HL-60 (cell line): ENCODE measurements around the gene KANSL1.

Experiments
- DNase-seq, 2 experiments: peaks; one replicate each; pipeline ENCODE4 v3.0.0-alpha.2; 2010 to 2020; ENCODE audit warnings: low read depth in 1 of 2, low spot score in 1 of 2
- H3K27ac ChIP-seq: fragments of 250-450 bp; sonication (Bioruptor Pico); replicated peaks from 2 replicates; pipeline ENCODE4 v1.5.1; 2020; ENCODE audit warnings: mild to moderate bottlenecking, moderate library complexity
- H3K27me3 ChIP-seq: fragments of 250-450 bp; sonication (Bioruptor Pico); 2 replicates; pipeline ENCODE4 v1.5.1; 2021; ENCODE audit warnings: mild to moderate bottlenecking, moderate library complexity; ENCODE audit not compliant: insufficient read depth, poor library complexity, severe bottlenecking
- H3K4me3 ChIP-seq: replicated peaks from 2 replicates; pipeline ENCODE4 v1.5.1; 2011; ENCODE audit warnings: mild to moderate bottlenecking, control low read depth, low read length; ENCODE audit not compliant: insufficient read depth
- GABPA ChIP-seq: IDR thresholded peaks from 2 replicates; pipeline ENCODE4 v1.6.1; 2012; ENCODE audit warnings: low read depth
- POLR2AphosphoS5 ChIP-seq: IDR thresholded peaks from 2 replicates; pipeline ENCODE4 v1.6.1; 2012; ENCODE audit warnings: low read depth
- SPI1 ChIP-seq: IDR thresholded peaks from 2 replicates; pipeline ENCODE4 v1.6.1; 2012; ENCODE audit warnings: low read depth, mild to moderate bottlenecking, borderline replicate concordance
- TF ChIP-seq, protein P1 (sequence below): IDR thresholded peaks from one replicate; pipeline ENCODE4 v1.5.1; 2011; ENCODE audit warnings: low read length, control low read depth, inconsistent platforms; ENCODE audit not compliant: insufficient read depth
- TF ChIP-seq, protein P2 (sequence below): IDR thresholded peaks from 2 replicates; pipeline ENCODE4 v1.6.1; 2012; ENCODE audit warnings: low read depth; ENCODE audit not compliant: insufficient replicate concordance

KANSL1 gene

DNA sequence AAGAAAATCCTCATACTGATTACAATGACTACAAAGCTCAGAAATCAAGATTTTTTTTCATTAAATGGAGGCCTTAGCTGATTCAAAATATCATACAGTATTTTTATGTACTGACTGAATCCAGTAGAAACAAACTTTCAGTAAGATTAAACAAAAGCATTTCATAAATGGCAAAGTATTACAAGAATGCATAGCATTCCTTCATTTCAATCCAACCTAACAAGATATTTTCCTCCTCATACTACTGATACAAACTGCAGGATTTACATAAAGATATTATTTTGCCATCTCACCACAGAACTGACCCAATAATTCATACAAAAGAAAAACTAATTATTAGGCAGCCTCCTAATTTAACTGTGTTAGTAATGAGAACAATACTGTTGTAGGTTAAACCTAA is 6.2 kb upstream of the KANSL1 start:
- no peak for TF ChIP-seq GABPA
- TF ChIP-seq, protein P1, sequence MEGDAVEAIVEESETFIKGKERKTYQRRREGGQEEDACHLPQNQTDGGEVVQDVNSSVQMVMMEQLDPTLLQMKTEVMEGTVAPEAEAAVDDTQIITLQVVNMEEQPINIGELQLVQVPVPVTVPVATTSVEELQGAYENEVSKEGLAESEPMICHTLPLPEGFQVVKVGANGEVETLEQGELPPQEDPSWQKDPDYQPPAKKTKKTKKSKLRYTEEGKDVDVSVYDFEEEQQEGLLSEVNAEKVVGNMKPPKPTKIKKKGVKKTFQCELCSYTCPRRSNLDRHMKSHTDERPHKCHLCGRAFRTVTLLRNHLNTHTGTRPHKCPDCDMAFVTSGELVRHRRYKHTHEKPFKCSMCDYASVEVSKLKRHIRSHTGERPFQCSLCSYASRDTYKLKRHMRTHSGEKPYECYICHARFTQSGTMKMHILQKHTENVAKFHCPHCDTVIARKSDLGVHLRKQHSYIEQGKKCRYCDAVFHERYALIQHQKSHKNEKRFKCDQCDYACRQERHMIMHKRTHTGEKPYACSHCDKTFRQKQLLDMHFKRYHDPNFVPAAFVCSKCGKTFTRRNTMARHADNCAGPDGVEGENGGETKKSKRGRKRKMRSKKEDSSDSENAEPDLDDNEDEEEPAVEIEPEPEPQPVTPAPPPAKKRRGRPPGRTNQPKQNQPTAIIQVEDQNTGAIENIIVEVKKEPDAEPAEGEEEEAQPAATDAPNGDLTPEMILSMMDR, result no peak
- H3K27me3 ChIP-seq, result no peaks in the 10 kb centered on the region
- no peak overlapping the region for H3K4me3 ChIP-seq
- no peak for DNase-seq
- H3K27ac ChIP-seq, result no peak overlapping the region

DNA sequence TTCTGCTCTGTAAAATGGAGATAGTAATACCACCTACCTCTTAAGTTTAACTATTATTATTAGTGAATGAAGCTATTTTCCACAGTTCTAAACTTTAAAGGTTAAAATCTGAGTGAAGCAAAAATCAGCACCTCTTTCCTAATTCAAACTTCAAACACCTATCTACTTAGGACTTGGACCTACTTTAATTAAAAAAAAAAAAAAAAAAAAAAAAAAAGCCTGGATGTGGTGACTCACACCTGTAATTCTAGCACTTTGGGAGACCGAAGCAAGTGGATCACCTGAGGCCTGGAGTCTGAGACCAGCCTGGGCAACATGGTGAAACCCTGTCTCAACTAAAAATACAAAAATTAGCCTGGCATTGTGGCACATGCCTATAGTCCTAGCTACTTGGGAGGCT is 5.0 kb upstream of the KANSL1 start:
- no peak for DNase-seq
- Histone ChIP-seq H3K27me3 (no peaks in the 10 kb centered on the region), H3K4me3 (no peak overlapping the region), H3K27ac (no peak overlapping the region)
- TF ChIP-seq POLR2AphosphoS5 (no peak), SPI1 (no peak), GABPA (no peak)
- TF ChIP-seq, protein P1, result no peak
- TF ChIP-seq, protein P2, sequence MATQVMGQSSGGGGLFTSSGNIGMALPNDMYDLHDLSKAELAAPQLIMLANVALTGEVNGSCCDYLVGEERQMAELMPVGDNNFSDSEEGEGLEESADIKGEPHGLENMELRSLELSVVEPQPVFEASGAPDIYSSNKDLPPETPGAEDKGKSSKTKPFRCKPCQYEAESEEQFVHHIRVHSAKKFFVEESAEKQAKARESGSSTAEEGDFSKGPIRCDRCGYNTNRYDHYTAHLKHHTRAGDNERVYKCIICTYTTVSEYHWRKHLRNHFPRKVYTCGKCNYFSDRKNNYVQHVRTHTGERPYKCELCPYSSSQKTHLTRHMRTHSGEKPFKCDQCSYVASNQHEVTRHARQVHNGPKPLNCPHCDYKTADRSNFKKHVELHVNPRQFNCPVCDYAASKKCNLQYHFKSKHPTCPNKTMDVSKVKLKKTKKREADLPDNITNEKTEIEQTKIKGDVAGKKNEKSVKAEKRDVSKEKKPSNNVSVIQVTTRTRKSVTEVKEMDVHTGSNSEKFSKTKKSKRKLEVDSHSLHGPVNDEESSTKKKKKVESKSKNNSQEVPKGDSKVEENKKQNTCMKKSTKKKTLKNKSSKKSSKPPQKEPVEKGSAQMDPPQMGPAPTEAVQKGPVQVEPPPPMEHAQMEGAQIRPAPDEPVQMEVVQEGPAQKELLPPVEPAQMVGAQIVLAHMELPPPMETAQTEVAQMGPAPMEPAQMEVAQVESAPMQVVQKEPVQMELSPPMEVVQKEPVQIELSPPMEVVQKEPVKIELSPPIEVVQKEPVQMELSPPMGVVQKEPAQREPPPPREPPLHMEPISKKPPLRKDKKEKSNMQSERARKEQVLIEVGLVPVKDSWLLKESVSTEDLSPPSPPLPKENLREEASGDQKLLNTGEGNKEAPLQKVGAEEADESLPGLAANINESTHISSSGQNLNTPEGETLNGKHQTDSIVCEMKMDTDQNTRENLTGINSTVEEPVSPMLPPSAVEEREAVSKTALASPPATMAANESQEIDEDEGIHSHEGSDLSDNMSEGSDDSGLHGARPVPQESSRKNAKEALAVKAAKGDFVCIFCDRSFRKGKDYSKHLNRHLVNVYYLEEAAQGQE, result no peak

DNA sequence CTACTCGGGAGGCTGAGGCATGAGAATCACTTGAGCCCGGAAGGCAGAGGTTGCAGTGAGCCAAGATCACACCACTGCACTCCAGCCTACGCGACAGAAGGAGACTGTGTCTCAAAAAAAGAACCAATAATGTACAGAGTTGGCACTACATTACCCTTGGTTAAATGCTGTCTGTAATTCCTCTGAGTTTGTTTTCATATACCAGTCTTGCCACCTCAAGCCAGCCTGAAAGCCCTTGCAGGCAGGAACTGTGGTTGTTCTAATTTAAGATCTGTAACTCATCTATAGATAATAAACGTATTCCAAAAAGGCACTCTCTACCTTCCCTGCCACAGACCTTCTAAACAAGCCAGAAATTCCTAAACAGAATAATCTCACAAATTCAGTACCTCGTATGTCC is 4.3 kb upstream of the KANSL1 start:
- TF ChIP-seq, protein P2, result no peak
- TF ChIP-seq SPI1 (no peak), POLR2AphosphoS5 (no peak), GABPA (no peak)
- TF ChIP-seq, protein P1, result no peak
- H3K27me3 ChIP-seq, result no peaks in the 10 kb centered on the region
- DNase-seq, result no peak
- H3K27ac ChIP-seq, result no peak overlapping the region
- no peak overlapping the region for H3K4me3 ChIP-seq

DNA sequence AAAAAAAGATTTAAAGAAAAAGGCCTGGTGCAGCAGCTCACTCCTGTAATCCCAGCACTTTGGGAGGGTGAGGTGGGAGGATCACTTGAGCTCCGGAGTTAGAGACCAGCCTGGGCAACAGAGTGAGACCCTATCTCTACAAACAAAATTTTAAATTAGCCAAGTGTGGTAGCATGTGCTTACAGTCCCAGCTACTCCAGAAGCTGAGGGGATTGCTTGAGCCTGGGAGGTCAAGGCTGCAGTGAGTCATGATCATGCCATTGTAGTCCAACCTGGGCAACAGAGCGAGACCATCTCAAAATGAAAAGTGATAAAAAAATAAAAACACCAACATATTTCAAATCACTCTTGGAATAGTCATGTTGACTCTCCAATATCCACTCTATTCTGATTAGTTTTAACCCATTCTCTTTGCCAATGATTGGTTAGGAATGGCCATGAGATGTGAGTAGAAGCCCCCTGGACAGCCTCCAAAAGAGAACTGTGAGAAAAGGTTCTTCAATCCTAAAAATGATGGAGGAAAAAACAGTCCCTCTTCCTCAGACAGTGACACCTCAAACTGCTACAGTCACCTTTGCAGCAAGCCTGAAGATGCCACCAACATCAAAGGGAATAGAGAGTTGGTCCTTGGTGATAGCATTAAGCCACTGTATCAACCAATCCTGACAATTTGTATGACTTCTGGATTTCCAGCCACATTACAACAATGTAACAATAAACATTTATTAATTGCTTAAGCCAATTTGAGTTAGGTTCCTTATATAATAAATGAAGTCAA is 2.9 kb upstream of the KANSL1 start:
- H3K27ac ChIP-seq, result peak overlapping the region; percentile 93
- DNase-seq, result no peak
- H3K4me3 ChIP-seq, result no peak overlapping the region
- H3K27me3 ChIP-seq, result no peaks in the 10 kb centered on the region
- TF ChIP-seq GABPA (no peak), POLR2AphosphoS5 (no peak), SPI1 (no peak)
- TF ChIP-seq, protein P1, result no peak
- TF ChIP-seq, protein P2, result no peak
